GM23338 (cell line): ENCODE results near the gene YJEFN3. TPM values are rescaled to one million over a fixed set of nuclear protein-coding genes. Genes with fewer than 3 reads are reported as not detected.

Source experiments
- ATAC-seq: fragments of 200-7000 bp; cut with Tn5 transposase; 3 replicates; pipeline ENCODE4 v1.9.1; 2020
- DNase-seq: peaks from one replicate; pipeline ENCODE4 v3.0.0-alpha.2; 2015; ENCODE audit warnings: low spot score
- H2AFZ ChIP-seq: fragments of 200-600 bp; sonication (generic); 2 replicates; pipeline ENCODE4 v1.8.0; 2016; ENCODE audit warnings: antibody characterized with exemption, mild to moderate bottlenecking, moderate library complexity
- H3F3A ChIP-seq: fragments of 200-600 bp; sonication (generic); replicated peaks from 2 replicates; pipeline ENCODE4 v1.8.0; 2017; ENCODE audit warnings: antibody characterized with exemption, mixed run types, low read depth
- H3K27ac ChIP-seq: fragments of 200-600 bp; sonication (generic); 2 replicates; pipeline ENCODE4 v1.6.1; 2016; ENCODE audit warnings: low read depth
- H3K27me3 ChIP-seq: fragments of 200-600 bp; sonication (generic); 2 replicates; pipeline ENCODE4 v1.8.0; 2016; ENCODE audit warnings: mild to moderate bottlenecking, mixed run types, moderate library complexity; ENCODE audit not compliant: insufficient read depth
- H3K36me3 ChIP-seq: fragments of 200-600 bp; sonication (generic); 2 replicates; pipeline ENCODE4 v1.8.0; 2016; ENCODE audit warnings: mild to moderate bottlenecking; ENCODE audit not compliant: insufficient read depth
- H3K4me1 ChIP-seq: fragments of 200-600 bp; sonication (generic); 2 replicates; pipeline ENCODE4 v1.8.0; 2016; ENCODE audit warnings: mild to moderate bottlenecking, moderate library complexity; ENCODE audit not compliant: insufficient read depth
- H3K4me2 ChIP-seq: fragments of 200-600 bp; sonication (generic); 2 replicates; pipeline ENCODE4 v1.7.1; 2017; ENCODE audit warnings: mixed run types
- H3K4me3 ChIP-seq: fragments of 200-600 bp; sonication (generic); 2 replicates; pipeline ENCODE4 v1.6.1; 2016; ENCODE audit warnings: mixed run types
- H3K79me2 ChIP-seq: fragments of 200-600 bp; sonication (generic); replicated peaks from 2 replicates; pipeline ENCODE4 v1.8.0; 2017; ENCODE audit warnings: mild to moderate bottlenecking; ENCODE audit not compliant: insufficient read depth
- H3K9me2 ChIP-seq: fragments of 200-600 bp; sonication (generic); 2 replicates; pipeline ENCODE4 v1.8.0; 2017; ENCODE audit not compliant: insufficient read depth
- H4K20me1 ChIP-seq: fragments of 200-600 bp; sonication (generic); replicated peaks from 2 replicates; pipeline ENCODE4 v1.8.0; 2017; ENCODE audit warnings: mild to moderate bottlenecking; ENCODE audit not compliant: insufficient read depth
- H3K27ac Mint-ChIP-seq: 2 replicates; pipeline ENCODE4 v1.8.0; 2020; ENCODE audit warnings: inconsistent platforms, mild to moderate bottlenecking, moderate library complexity, mixed read lengths
- H3K27me3 Mint-ChIP-seq: 3 replicates; pipeline ENCODE4 v1.8.0; 2022; ENCODE audit warnings: low read depth, mild to moderate bottlenecking, moderate library complexity, mixed read lengths, inconsistent platforms; ENCODE audit not compliant: insufficient read depth, poor library complexity
- H3K36me3 Mint-ChIP-seq: 3 replicates; pipeline ENCODE4 v1.8.0; 2021; ENCODE audit warnings: low read depth, mild to moderate bottlenecking, inconsistent platforms, moderate library complexity, mixed read lengths
- H3K4me1 Mint-ChIP-seq: 3 replicates; pipeline ENCODE4 v1.8.0; 2020; ENCODE audit warnings: mild to moderate bottlenecking, inconsistent platforms, mixed read lengths
- H3K4me3 Mint-ChIP-seq: 3 replicates; pipeline ENCODE4 v1.8.0; 2021; ENCODE audit warnings: moderate library complexity, mild to moderate bottlenecking, inconsistent platforms, mixed read lengths
- H3K9me3 Mint-ChIP-seq: 3 replicates; pipeline ENCODE4 v1.8.0; 2020; ENCODE audit warnings: moderate library complexity, mild to moderate bottlenecking, inconsistent platforms, mixed read lengths
- CREB1 ChIP-seq: fragments of 250-450 bp; sonication (Bioruptor Pico); IDR thresholded peaks from 2 replicates; pipeline ENCODE4 v1.5.0; 2020; ENCODE audit warnings: low read depth, mild to moderate bottlenecking, moderate library complexity
- CTCF ChIP-seq, 2 experiments: fragments of 200-600 bp in 1 of 2; sonication (generic) in 1 of 2; conservative IDR thresholded peaks; 2 replicates each; pipeline versions ENCODE4 v1.5.1 to v1.6.1; 2016 to 2017; ENCODE audit warnings: antibody characterized with exemption in 2 of 2, low read depth in 2 of 2, mild to moderate bottlenecking in 2 of 2, moderate library complexity in 1 of 2
- EZH2phosphoT487 ChIP-seq: fragments of 200-600 bp; sonication (generic); IDR thresholded peaks from one replicate; pipeline ENCODE4 v1.8.1; 2018; ENCODE audit warnings: antibody characterized with exemption; ENCODE audit not compliant: unreplicated experiment
- NANOG ChIP-seq: IDR thresholded peaks from 2 replicates; pipeline ENCODE4 v1.6.1; 2016; ENCODE audit warnings: antibody characterized with exemption, borderline replicate concordance
- ZNF331 ChIP-seq: fragments of 250-450 bp; sonication (Bioruptor Pico); IDR thresholded peaks from 2 replicates; pipeline ENCODE4 v1.5.0; 2020; ENCODE audit warnings: low read depth, mild to moderate bottlenecking, moderate library complexity
- polyA plus RNA-seq: library from polyadenylated mRNA; unstranded; fragments of >200 nt; fragmentation: Nextera tagmentation; extraction: Ambion mirVana; gene quantifications from 2 replicates; pipeline ENCODE4 v1.2.1, GENCODE V29; 2016
- total RNA-seq: library from RNA; depleted of rRNA; stranded (reverse); fragments of >200 nt; shearing (Covaris generic); gene quantifications from 2 replicates; pipeline ENCODE4 v1.2.3, GENCODE V29; 2014
- TF ChIP-seq, protein P1 (sequence below): fragments of 250-450 bp; sonication (Bioruptor Pico); IDR thresholded peaks from 2 replicates; pipeline ENCODE4 v1.5.0; 2020; ENCODE audit warnings: mild to moderate bottlenecking, moderate library complexity
- TF ChIP-seq, protein P2 (sequence below): IDR thresholded peaks from one replicate; pipeline ENCODE4 v1.6.1; 2018; ENCODE audit warnings: antibody characterized with exemption; ENCODE audit not compliant: unreplicated experiment

The YJEFN3 gene
- total and polyA plus RNA-seq, 2 experiments from 2014 or later, result 3.5 to 6.5 TPM

- TF ChIP-seq, protein P1, sequence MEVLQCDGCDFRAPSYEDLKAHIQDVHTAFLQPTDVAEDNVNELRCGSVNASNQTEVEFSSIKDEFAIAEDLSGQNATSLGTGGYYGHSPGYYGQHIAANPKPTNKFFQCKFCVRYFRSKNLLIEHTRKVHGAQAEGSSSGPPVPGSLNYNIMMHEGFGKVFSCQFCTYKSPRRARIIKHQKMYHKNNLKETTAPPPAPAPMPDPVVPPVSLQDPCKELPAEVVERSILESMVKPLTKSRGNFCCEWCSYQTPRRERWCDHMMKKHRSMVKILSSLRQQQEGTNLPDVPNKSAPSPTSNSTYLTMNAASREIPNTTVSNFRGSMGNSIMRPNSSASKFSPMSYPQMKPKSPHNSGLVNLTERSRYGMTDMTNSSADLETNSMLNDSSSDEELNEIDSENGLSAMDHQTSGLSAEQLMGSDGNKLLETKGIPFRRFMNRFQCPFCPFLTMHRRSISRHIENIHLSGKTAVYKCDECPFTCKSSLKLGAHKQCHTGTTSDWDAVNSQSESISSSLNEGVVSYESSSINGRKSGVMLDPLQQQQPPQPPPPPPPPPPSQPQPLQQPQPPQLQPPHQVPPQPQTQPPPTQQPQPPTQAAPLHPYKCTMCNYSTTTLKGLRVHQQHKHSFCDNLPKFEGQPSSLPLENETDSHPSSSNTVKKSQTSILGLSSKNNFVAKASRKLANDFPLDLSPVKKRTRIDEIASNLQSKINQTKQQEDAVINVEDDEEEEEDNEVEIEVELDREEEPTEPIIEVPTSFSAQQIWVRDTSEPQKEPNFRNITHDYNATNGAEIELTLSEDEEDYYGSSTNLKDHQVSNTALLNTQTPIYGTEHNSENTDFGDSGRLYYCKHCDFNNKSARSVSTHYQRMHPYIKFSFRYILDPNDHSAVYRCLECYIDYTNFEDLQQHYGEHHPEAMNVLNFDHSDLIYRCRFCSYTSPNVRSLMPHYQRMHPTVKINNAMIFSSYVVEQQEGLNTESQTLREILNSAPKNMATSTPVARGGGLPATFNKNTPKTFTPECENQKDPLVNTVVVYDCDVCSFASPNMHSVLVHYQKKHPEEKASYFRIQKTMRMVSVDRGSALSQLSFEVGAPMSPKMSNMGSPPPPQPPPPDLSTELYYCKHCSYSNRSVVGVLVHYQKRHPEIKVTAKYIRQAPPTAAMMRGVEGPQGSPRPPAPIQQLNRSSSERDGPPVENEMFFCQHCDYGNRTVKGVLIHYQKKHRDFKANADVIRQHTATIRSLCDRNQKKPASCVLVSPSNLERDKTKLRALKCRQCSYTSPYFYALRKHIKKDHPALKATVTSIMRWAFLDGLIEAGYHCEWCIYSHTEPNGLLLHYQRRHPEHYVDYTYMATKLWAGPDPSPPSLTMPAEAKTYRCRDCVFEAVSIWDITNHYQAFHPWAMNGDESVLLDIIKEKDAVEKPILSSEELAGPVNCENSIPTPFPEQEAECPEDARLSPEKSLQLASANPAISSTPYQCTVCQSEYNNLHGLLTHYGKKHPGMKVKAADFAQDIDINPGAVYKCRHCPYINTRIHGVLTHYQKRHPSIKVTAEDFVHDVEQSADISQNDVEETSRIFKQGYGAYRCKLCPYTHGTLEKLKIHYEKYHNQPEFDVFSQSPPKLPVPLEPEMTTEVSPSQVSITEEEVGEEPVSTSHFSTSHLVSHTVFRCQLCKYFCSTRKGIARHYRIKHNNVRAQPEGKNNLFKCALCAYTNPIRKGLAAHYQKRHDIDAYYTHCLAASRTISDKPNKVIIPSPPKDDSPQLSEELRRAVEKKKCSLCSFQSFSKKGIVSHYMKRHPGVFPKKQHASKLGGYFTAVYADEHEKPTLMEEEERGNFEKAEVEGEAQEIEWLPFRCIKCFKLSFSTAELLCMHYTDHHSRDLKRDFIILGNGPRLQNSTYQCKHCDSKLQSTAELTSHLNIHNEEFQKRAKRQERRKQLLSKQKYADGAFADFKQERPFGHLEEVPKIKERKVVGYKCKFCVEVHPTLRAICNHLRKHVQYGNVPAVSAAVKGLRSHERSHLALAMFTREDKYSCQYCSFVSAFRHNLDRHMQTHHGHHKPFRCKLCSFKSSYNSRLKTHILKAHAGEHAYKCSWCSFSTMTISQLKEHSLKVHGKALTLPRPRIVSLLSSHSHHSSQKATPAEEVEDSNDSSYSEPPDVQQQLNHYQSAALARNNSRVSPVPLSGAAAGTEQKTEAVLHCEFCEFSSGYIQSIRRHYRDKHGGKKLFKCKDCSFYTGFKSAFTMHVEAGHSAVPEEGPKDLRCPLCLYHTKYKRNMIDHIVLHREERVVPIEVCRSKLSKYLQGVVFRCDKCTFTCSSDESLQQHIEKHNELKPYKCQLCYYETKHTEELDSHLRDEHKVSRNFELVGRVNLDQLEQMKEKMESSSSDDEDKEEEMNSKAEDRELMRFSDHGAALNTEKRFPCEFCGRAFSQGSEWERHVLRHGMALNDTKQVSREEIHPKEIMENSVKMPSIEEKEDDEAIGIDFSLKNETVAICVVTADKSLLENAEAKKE, result no peak
- TF ChIP-seq ZNF331 (CRISPR knock-in tag), result no peak
Measured at GRCh38 chr19:19553670-19554069, 25.0 kb downstream of the YJEFN3 start (continued).

DNA sequence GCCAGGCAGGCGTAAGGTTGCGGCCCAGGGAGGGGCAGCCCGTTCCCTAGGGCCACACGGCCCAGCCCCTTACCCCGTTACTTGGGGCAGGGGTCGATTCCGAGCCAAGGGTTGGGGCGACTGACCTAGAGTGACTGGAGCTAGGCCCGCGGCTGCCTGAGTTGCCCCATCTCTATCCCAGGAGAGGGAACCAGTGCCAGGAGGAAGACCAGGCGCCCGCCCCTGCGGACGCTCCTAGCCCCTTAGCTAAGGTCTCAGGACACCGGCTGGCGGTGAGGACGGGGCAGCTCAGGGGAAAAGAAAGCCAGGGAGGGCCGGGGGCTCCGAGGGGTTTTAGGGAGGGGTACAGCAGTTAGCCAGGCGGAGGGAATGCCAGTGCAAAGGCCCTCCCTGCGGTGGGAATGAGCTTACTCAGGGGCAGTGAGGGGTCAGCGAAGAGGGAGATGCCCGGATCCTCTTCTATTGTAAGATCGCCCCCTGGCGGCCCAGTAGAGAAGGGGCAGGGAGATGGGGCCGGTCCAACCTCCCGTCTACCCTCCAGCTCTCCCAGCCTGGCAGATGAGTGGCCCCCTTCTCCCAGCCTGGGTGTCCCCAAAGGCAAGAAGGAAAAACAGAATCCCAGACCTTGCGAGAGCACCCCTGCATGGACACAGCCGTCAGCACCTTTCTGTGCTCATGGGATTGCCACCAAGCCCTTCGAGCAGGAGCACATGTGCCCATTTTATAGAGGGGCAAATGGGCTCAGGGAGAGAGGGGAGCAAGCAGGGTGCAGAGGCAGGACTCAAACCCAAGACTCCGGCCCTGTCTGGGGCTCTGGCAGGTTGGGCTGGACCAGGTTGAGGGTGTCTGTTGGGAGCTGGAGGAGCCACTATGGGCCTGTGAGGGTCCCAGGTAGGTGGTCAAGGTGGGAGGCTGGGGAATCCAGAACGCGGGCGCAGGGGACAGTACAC, 25.6 kb downstream of the YJEFN3 start:
- peak overlapping the region; percentile 85; the same call in 1 of the 2 replicates for H2AFZ ChIP-seq
- no peak overlapping the region for H3K4me2 ChIP-seq
- no peak overlapping the region for H3K27ac Mint-ChIP-seq
- peaks cover 10% of the 10 kb centered on the region; the same call in 1 of the 2 replicates for H3F3A ChIP-seq
- H3K4me3 Mint-ChIP-seq, result no peak overlapping the region
- no peaks in the 10 kb centered on the region for H3K9me2 ChIP-seq
- no peaks in the 10 kb centered on the region; the same call in 1 of the 2 replicates for H3K4me1 ChIP-seq
- no peaks in the 10 kb centered on the region for H3K36me3 ChIP-seq
- H3K36me3 Mint-ChIP-seq, result no peaks in the 10 kb centered on the region
- no peak overlapping the region for H3K4me3 ChIP-seq
- H4K20me1 ChIP-seq, result no peaks in the 10 kb centered on the region
- H3K27me3 Mint-ChIP-seq, result peaks cover 8% of the 10 kb centered on the region
- ATAC-seq (peak; percentile 83), DNase-seq (peak; percentile 84)
- no peaks in the 10 kb centered on the region for H3K79me2 ChIP-seq
- H3K4me1 Mint-ChIP-seq, result 0 out of 3 replicates have a peak, but pooled peaks cover 7% of the 10 kb centered on the region
- H3K27ac ChIP-seq, result no peak overlapping the region
- H3K27me3 ChIP-seq, result no peaks in the 10 kb centered on the region
- no peaks in the 10 kb centered on the region; the same call in 2 of the 3 replicates for H3K9me3 Mint-ChIP-seq
- TF ChIP-seq CREB1 (CRISPR knock-in tag) (no peak), EZH2phosphoT487 (no peak), NANOG (no peak), CTCF (conservative IDR thresholded peaks at IDR 0.05; ENCODE audit: low read depth in 2 of 2) (peak; percentile 71 to 85)
- TF ChIP-seq, protein P2, sequence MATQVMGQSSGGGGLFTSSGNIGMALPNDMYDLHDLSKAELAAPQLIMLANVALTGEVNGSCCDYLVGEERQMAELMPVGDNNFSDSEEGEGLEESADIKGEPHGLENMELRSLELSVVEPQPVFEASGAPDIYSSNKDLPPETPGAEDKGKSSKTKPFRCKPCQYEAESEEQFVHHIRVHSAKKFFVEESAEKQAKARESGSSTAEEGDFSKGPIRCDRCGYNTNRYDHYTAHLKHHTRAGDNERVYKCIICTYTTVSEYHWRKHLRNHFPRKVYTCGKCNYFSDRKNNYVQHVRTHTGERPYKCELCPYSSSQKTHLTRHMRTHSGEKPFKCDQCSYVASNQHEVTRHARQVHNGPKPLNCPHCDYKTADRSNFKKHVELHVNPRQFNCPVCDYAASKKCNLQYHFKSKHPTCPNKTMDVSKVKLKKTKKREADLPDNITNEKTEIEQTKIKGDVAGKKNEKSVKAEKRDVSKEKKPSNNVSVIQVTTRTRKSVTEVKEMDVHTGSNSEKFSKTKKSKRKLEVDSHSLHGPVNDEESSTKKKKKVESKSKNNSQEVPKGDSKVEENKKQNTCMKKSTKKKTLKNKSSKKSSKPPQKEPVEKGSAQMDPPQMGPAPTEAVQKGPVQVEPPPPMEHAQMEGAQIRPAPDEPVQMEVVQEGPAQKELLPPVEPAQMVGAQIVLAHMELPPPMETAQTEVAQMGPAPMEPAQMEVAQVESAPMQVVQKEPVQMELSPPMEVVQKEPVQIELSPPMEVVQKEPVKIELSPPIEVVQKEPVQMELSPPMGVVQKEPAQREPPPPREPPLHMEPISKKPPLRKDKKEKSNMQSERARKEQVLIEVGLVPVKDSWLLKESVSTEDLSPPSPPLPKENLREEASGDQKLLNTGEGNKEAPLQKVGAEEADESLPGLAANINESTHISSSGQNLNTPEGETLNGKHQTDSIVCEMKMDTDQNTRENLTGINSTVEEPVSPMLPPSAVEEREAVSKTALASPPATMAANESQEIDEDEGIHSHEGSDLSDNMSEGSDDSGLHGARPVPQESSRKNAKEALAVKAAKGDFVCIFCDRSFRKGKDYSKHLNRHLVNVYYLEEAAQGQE, result no peak
